ENCODE measurements around the gene CAP2. TPM values are rescaled to one million over a fixed set of nuclear protein-coding genes. Genes with fewer than 3 reads are reported as not detected.

CAP2 gene
- total and polyA plus RNA-seq, 8 donors = 0.61 to 78.8 (median 4.2) TPM

DNA sequence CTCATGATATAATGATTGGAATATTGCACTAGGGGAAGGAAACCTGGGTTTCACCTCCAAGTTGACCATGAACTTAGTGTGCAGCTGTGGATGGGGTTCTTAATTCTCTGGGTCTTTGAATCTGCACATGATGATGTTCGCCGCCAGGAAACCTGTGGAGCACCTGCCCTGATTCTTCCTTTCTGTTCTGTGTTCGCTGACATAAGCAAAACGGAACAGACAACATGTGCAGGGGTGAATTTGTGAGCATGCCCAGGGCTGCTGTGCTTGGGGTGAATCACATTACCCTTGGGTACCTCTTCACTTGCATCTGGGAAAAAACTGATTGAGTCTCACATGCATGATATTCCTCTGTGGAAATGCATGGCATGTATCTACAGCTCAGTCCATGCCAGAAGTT is 48.8 kb downstream of the CAP2 start:
- no peak for TF ChIP-seq POLR2AphosphoS5 (IDR thresholded peaks at IDR 0.05)
- TF ChIP-seq, protein P1, sequence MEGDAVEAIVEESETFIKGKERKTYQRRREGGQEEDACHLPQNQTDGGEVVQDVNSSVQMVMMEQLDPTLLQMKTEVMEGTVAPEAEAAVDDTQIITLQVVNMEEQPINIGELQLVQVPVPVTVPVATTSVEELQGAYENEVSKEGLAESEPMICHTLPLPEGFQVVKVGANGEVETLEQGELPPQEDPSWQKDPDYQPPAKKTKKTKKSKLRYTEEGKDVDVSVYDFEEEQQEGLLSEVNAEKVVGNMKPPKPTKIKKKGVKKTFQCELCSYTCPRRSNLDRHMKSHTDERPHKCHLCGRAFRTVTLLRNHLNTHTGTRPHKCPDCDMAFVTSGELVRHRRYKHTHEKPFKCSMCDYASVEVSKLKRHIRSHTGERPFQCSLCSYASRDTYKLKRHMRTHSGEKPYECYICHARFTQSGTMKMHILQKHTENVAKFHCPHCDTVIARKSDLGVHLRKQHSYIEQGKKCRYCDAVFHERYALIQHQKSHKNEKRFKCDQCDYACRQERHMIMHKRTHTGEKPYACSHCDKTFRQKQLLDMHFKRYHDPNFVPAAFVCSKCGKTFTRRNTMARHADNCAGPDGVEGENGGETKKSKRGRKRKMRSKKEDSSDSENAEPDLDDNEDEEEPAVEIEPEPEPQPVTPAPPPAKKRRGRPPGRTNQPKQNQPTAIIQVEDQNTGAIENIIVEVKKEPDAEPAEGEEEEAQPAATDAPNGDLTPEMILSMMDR (IDR thresholded peaks at IDR 0.05) = no peak
- H3K9me3 ChIP-seq = no peaks in the 10 kb centered on the region
- DNase-seq = no peak
- 76 to 95% (median 81%) methylated on average over 4 of the region's 4 CpGs for WGBS, 5 donors
- no peak overlapping the region for H3K27ac ChIP-seq
- no peaks in the 10 kb centered on the region for H3K36me3 ChIP-seq
- no peak overlapping the region for H3K4me3 ChIP-seq
- H3K4me1 ChIP-seq = no peaks in the 10 kb centered on the region
- no peaks in the 10 kb centered on the region for H3K27me3 ChIP-seq
- intact Hi-C loops (cut with DNase I; ENCODE audit: low total_unique reads) = no loop called here

DNA sequence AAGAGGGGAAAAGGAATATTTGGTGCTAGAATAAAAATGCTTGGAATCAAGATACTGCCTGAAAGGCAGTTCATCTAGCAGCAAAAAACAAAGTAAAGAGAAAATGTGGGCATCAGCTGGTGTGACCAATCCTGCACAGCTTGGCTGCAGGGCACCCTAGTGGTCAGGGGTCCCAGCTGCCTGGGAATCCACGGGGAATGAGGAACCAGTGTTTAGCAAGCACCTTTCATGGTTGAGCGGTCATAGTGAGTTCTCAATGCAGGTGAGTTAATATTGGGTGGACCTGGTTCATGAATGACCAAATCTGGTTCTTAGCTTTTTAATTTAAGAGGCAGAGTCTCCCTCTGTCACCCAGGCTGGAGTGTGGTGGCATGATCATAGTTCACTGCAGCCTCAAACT is 53.3 kb downstream of the CAP2 start:
- Histone ChIP-seq H3K4me1 (no peaks in the 10 kb centered on the region), H3K36me3 (no peaks in the 10 kb centered on the region), H3K27me3 (no peaks in the 10 kb centered on the region), H3K4me3 (no peak overlapping the region), H3K27ac (no peak overlapping the region), H3K9me3 (no peaks in the 10 kb centered on the region)
- DNase-seq = no peak
- intact Hi-C loops (cut with DNase I; ENCODE audit: low total_unique reads) = no loop called here
- TF ChIP-seq EP300 (IDR thresholded peaks at IDR 0.05) = no peak
- no peak for TF ChIP-seq POLR2A (IDR thresholded peaks at IDR 0.05)
- TF ChIP-seq, protein P1 (IDR thresholded peaks at IDR 0.05) = no peak
- no peak for TF ChIP-seq POLR2AphosphoS5 (IDR thresholded peaks at IDR 0.05)
- WGBS, 5 donors = 65 to 89% (median 82%) methylated on average over 2 of the region's 2 CpGs

DNA sequence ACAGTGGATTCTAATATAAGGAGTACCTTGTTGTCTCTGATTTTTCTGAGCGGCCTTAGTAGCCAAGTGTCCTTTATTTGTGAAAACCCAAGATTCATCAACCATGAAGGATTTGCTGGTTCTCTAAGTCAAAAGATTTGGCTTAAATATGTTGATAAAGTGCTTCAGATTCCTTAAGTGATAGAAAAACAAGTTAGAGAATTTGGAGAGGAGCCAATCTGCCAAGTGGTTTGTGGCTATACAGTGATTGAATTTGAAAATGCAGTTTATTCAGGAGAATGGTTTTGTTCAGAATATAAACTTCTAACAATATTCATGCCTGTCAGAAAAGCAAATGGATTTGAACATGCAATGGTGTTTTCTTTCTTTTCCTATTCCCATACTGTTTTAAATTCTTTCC is 54.8 kb downstream of the CAP2 start:
- Histone ChIP-seq H3K27ac (no peak overlapping the region), H3K27me3 (no peaks in the 10 kb centered on the region), H3K4me3 (no peak overlapping the region), H3K36me3 (no peaks in the 10 kb centered on the region), H3K9me3 (no peaks in the 10 kb centered on the region), H3K4me1 (no peaks in the 10 kb centered on the region)
- DNase-seq = no peak
- intact Hi-C loops (cut with DNase I; ENCODE audit: low total_unique reads) = no loop called here
- WGBS, 5 donors = 86 to 95% (median 91%) methylated on average over 1 of the region's 1 CpG
- TF ChIP-seq, protein P1 (IDR thresholded peaks at IDR 0.05) = no peak
- no peak for TF ChIP-seq POLR2A (IDR thresholded peaks at IDR 0.05)

DNA sequence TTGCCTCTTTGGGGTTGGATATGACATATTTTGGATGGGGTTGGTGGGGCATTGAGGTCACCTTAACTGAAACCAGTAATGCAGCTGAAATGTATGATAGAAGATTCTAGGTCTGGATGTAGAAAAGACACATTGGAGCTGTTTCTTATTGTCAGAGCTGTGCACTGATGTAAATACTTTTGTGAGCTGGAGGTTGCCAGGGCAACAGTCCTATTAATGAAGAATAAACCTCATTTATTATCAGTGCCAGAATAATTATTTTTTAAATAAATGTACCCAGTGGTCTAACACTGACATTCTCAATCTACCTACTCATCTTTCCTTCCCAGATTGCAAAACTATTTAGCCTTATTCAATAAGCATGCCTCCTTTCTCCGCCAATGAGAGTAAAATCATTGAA is 57.0 kb downstream of the CAP2 start:
- Histone ChIP-seq H3K4me3 (no peak overlapping the region), H3K9me3 (no peaks in the 10 kb centered on the region), H3K36me3 (no peaks in the 10 kb centered on the region), H3K4me1 (no peaks in the 10 kb centered on the region), H3K27ac (no peak overlapping the region), H3K27me3 (no peaks in the 10 kb centered on the region)
- no peak for DNase-seq
- WGBS, 5 donors = 90 to 100% (median 94%) methylated on average over 1 of the region's 1 CpG
- TF ChIP-seq, protein P1 (IDR thresholded peaks at IDR 0.05) = no peak
- TF ChIP-seq POLR2A (IDR thresholded peaks at IDR 0.05) (no peak), EP300 (IDR thresholded peaks at IDR 0.05) (no peak), POLR2AphosphoS5 (IDR thresholded peaks at IDR 0.05) (no peak)
- intact Hi-C loops (cut with DNase I; ENCODE audit: low total_unique reads) = no loop called here

DNA sequence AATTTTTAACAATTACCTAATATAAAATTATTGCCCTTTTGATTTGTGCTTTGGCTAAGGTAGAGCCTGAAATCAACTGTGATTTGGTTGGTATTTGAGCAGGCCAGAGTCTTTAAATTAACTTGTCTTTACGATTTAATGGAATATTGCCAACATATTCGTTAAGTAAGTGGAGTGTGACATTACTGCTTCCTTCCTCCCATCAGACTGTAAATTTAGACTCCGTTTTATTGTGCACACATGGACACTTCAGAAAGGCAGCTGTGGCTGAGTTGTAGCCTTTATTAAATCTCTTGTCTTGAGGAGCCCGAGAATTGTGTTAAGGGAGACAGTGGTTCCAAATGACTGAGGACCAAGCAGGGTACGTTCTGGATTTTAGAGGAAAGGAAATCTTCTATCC is 57.4 kb downstream of the CAP2 start:
- WGBS, 5 donors = 48 to 64% (median 55%) methylated on average over 5 of the region's 5 CpGs
- Histone ChIP-seq H3K4me1 (no peaks in the 10 kb centered on the region), H3K27me3 (no peaks in the 10 kb centered on the region), H3K36me3 (no peaks in the 10 kb centered on the region), H3K9me3 (no peaks in the 10 kb centered on the region), H3K4me3 (no peak overlapping the region), H3K27ac (no peak overlapping the region)
- no peak for TF ChIP-seq EP300 (IDR thresholded peaks at IDR 0.05)
- TF ChIP-seq, protein P1 (IDR thresholded peaks at IDR 0.05) = no peak
- TF ChIP-seq POLR2AphosphoS5 (IDR thresholded peaks at IDR 0.05) = no peak
- no peak for TF ChIP-seq POLR2A (IDR thresholded peaks at IDR 0.05)
- intact Hi-C loops (cut with DNase I; ENCODE audit: low total_unique reads) = no loop called here
- DNase-seq = no peak
